ENCODE results near the gene KNDC1.
"Not testable (repeated sequence)": the region's sequence is repeated elsewhere in the genome, so short reads cannot be mapped to it uniquely, and the experiment has no call there.

KNDC1 gene

DNA sequence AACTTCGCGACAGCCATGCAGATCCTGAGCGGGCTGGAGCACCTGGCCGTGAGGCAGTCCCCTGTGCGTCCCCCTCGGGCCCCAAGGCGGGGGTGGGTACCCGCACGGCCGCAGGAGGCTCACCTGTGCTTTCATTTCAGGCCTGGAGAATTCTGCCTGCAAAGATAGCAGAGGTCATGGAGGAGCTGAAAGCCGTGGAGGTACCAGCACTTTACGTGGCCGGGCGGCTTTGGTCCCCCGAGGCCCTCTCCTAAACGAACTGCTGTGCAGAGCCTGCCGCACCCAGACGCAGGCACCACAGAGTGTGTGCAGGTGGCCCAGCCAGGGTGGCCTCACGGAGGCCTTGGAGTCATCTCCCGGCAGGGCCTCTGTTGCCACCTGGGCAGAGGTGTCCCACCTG lies 58.9 kb downstream of the KNDC1 start:
- H3K36me3 ChIP-seq (ENCODE audit: control insufficient read depth, insufficient read depth, low read length) = no peaks in the 10 kb centered on the region
- H3K27me3 ChIP-seq (ENCODE audit: control insufficient read depth, insufficient read depth, low read length) = peaks cover 8% of the 10 kb centered on the region
- H3K27ac ChIP-seq (ENCODE audit: low read depth, low read length) = no peak overlapping the region
- H3K4me3 ChIP-seq (ENCODE audit: low read length) = no peak overlapping the region
- H3K4me1 ChIP-seq (ENCODE audit: control insufficient read depth, insufficient read depth, low read length) = no peaks in the 10 kb centered on the region
- no peak overlapping the region for H3K9ac ChIP-seq (ENCODE audit: low read length)

DNA sequence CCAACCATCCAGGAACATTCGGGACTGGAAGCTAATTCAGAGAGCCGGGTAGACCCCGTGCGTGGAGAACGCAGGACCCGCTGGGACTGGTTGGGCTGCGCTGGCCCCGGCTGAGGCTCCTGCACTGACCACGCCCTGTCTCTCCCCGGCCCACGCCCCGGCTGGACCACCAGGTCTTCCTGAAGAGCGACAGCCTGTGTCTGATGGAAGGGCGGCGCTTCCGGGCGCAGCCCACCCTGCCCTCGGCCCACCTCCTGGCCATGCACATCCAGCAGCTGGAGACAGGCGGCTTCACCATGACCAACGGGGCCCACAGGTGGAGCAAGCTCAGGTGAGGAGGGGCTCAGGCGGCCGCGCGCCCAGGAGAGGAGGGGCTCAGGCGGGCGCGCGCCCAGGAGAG lies 59.8 kb downstream of the KNDC1 start:
- no peak overlapping the region for H3K9ac ChIP-seq (ENCODE audit: low read length)
- no peaks in the 10 kb centered on the region for H3K4me1 ChIP-seq (ENCODE audit: control insufficient read depth, insufficient read depth, low read length)
- H3K27ac ChIP-seq (ENCODE audit: low read depth, low read length) = no peak overlapping the region
- peaks cover 5% of the 10 kb centered on the region for H3K27me3 ChIP-seq (ENCODE audit: control insufficient read depth, insufficient read depth, low read length)
- no peaks in the 10 kb centered on the region for H3K36me3 ChIP-seq (ENCODE audit: control insufficient read depth, insufficient read depth, low read length)
- no peak overlapping the region for H3K4me3 ChIP-seq (ENCODE audit: low read length)

DNA sequence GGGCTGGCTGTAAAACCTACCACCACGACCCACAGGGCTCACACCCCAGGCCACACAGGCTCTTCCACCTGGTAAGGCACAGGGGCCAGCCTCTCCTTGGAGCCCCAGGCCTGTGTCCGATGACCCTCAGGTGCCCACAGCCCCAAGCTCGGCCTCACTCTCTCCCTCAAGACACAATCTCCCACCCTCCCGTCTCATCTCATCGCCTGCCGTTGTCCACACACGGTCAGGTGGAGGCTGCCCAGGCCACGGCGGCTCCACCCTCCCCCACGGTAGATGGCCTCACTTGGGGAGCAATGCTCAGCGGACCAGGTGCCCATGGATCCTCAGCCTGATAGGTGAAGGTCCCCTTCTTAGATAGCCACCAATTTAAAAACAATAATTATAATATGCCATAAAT lies 61.3 kb downstream of the KNDC1 start:
- H3K4me3 ChIP-seq (ENCODE audit: low read length) = no peak overlapping the region
- no peaks in the 10 kb centered on the region for H3K36me3 ChIP-seq (ENCODE audit: control insufficient read depth, insufficient read depth, low read length)
- H3K4me1 ChIP-seq (ENCODE audit: control insufficient read depth, insufficient read depth, low read length) = no peaks in the 10 kb centered on the region
- no peak overlapping the region for H3K9ac ChIP-seq (ENCODE audit: low read length)
- peaks cover 5% of the 10 kb centered on the region for H3K27me3 ChIP-seq (ENCODE audit: control insufficient read depth, insufficient read depth, low read length)
- no peak overlapping the region for H3K27ac ChIP-seq (ENCODE audit: low read depth, low read length)

DNA sequence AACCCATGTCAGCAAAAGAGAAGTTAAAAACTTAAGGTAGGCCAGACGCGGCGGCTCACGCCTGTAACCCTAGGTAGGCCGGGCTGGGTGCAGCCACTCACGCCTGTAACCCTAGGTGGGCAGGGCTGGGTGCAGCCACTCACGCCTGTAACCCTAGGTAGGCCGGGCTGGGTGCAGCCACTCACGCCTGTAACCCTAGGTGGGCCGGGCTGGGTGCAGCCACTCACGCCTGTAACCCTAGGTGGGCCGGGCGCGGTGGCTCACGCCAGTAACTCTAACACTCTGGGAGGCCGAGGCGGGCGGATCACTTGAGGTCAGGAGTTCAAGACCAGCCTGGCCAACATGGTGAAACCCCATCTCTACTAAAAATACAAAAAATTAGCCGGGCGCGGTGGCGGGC lies 61.7 kb downstream of the KNDC1 start:
- not testable (repeated sequence) for H3K4me3 ChIP-seq (ENCODE audit: low read length); H3K4me1 ChIP-seq (ENCODE audit: control insufficient read depth, insufficient read depth, low read length); H3K9ac ChIP-seq (ENCODE audit: low read length); H3K36me3 ChIP-seq (ENCODE audit: control insufficient read depth, insufficient read depth, low read length); H3K27ac ChIP-seq (ENCODE audit: low read depth, low read length); H3K27me3 ChIP-seq (ENCODE audit: control insufficient read depth, insufficient read depth, low read length)

DNA sequence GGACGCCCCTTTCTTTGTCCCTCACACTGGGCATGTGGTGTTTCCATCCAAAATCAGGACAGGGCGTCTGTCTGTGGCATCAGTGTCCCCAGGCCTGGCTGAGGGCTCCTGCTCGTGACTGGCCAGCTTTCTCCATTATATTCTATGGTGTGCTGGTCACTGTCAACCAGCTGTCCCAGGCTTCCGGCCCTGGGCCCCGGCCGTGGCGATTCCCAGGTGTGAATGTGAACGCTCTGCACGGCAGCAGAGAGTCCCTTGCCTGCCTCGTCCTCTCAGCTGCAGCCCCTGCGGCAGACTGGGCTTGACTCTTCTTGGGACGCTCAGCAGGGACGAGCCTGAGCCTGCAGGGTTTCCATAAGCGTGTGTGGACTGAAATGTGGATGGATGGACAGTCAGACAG lies 64.1 kb downstream of the KNDC1 start:
- Histone ChIP-seq H3K36me3 (ENCODE audit: control insufficient read depth, insufficient read depth, low read length) (no peaks in the 10 kb centered on the region), H3K27ac (ENCODE audit: low read depth, low read length) (no peak overlapping the region), H3K27me3 (ENCODE audit: control insufficient read depth, insufficient read depth, low read length) (peaks cover 5% of the 10 kb centered on the region), H3K9ac (ENCODE audit: low read length) (no peak overlapping the region), H3K4me3 (ENCODE audit: low read length) (no peak overlapping the region), H3K4me1 (ENCODE audit: control insufficient read depth, insufficient read depth, low read length) (no peaks in the 10 kb centered on the region)

DNA sequence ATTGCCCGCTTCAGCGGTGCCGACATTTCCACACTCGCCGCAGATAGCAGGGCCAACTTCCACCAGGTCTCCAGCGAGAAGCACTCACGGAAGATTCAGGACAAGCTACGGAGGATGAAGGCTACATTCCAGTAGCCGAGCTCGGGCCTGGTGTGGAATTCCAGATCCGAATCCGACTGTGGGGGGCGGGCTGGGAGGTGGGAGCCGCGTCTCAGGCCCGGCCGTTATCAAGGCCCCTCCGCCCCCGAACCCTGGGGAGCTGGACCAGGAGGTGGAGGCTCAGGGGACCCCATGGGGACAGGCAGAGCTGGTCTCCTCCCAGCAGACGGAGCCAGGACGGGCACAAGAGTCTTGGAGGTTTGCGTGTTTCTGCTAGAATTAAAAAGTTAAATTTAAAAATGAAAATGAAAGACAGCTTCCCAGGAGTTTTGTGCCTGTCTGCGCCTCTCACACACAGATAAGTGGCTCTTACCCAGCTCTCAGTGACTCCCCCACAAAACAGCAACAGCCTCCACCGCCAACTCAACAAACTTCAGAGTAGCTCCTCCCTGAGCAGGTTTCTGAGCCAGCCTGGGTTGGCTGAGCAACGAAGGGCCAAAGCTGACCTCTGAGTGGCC lies 64.8 kb downstream of the KNDC1 start:
- Histone ChIP-seq H3K4me1 (ENCODE audit: control insufficient read depth, insufficient read depth, low read length) (no peaks in the 10 kb centered on the region), H3K36me3 (ENCODE audit: control insufficient read depth, insufficient read depth, low read length) (no peaks in the 10 kb centered on the region), H3K27ac (ENCODE audit: low read depth, low read length) (no peak overlapping the region), H3K4me3 (ENCODE audit: low read length) (no peak overlapping the region), H3K27me3 (ENCODE audit: control insufficient read depth, insufficient read depth, low read length) (peaks cover 5% of the 10 kb centered on the region), H3K9ac (ENCODE audit: low read length) (no peak overlapping the region)

DNA sequence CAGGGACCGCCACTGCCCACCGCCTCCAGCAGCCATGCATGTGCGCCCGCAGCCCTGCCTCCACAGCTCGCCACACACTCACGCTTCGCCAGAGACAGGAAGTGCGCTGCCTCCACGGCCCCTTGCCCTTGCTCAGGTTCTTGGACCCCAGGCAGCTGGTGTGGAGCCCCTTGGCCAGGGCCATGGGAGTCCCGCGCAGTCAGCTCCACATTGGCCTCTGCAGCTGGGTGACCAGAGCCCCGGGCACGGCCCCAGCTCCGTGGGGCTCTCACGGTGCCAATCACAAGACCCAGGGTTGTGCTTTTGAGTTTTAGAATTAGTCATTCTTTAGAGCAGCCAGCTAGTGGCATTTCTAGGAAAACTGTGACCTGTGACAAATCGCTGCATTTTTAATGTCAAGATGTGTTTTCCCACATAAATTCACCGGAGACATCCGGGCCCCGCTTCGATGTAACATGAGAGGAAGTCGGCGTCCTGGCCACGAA lies 65.7 kb downstream of the KNDC1 start:
- Histone ChIP-seq H3K36me3 (ENCODE audit: control insufficient read depth, insufficient read depth, low read length) (no peaks in the 10 kb centered on the region), H3K9ac (ENCODE audit: low read length) (no peak overlapping the region), H3K27me3 (ENCODE audit: control insufficient read depth, insufficient read depth, low read length) (peaks cover 3% of the 10 kb centered on the region), H3K4me1 (ENCODE audit: control insufficient read depth, insufficient read depth, low read length) (no peaks in the 10 kb centered on the region), H3K4me3 (ENCODE audit: low read length) (no peak overlapping the region), H3K27ac (ENCODE audit: low read depth, low read length) (no peak overlapping the region)

DNA sequence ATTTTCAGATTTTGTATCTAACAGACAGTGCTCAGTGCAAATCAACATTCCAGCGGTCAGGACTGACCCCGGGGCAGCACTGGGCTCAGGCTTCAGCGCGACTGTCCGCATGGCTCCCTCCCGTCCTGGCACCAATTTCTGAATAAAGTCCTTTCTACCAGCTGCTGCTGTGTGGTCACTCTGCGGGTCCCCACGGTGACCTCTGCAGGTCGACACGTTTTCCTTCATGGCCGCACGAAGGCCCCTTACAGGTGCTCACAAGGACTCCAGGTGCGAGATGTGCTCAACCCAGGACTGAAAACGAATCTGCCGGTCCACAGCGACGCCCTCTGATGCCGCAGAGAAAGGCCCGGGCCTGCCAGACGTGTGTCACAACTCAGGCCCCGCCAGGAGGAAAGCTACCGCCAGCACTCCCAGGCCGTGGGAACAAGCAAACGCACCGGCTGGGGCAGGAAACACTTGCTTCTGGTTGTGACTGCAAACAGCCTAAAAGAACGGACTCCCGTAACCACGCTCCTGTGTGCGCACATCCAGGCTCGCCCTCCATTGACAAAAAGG lies 66.3 kb downstream of the KNDC1 start:
- peaks cover 2% of the 10 kb centered on the region for H3K27me3 ChIP-seq (ENCODE audit: control insufficient read depth, insufficient read depth, low read length)
- H3K36me3 ChIP-seq (ENCODE audit: control insufficient read depth, insufficient read depth, low read length) = no peaks in the 10 kb centered on the region
- no peak overlapping the region for H3K4me3 ChIP-seq (ENCODE audit: low read length)
- no peak overlapping the region for H3K27ac ChIP-seq (ENCODE audit: low read depth, low read length)
- H3K9ac ChIP-seq (ENCODE audit: low read length) = no peak overlapping the region
- H3K4me1 ChIP-seq (ENCODE audit: control insufficient read depth, insufficient read depth, low read length) = no peaks in the 10 kb centered on the region

DNA sequence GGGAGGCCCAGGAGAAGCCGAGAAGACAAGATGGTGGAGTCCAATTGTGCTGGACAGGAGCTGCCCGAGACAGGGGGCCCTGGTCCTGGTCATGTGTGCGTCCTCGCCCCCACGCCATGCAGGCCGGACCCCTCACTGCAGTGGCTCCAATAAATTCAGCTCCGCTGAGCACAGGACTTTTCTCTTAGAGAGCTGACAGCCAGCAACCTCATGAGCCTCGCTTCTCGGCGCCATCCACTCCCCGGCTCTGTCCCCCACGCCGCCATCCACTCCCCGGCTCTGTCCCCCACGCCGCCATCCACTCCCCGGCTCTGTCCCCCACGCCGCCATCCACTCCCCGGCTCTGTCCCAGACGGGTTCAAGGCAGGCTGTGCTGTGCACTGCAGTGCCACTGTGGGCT lies 67.2 kb downstream of the KNDC1 start:
- H3K4me1 ChIP-seq (ENCODE audit: control insufficient read depth, insufficient read depth, low read length) = no peaks in the 10 kb centered on the region
- H3K36me3 ChIP-seq (ENCODE audit: control insufficient read depth, insufficient read depth, low read length) = no peaks in the 10 kb centered on the region
- no peak overlapping the region for H3K9ac ChIP-seq (ENCODE audit: low read length)
- no peak overlapping the region for H3K27ac ChIP-seq (ENCODE audit: low read depth, low read length)
- peaks cover 7% of the 10 kb centered on the region for H3K27me3 ChIP-seq (ENCODE audit: control insufficient read depth, insufficient read depth, low read length)
- H3K4me3 ChIP-seq (ENCODE audit: low read length) = no peak overlapping the region

DNA sequence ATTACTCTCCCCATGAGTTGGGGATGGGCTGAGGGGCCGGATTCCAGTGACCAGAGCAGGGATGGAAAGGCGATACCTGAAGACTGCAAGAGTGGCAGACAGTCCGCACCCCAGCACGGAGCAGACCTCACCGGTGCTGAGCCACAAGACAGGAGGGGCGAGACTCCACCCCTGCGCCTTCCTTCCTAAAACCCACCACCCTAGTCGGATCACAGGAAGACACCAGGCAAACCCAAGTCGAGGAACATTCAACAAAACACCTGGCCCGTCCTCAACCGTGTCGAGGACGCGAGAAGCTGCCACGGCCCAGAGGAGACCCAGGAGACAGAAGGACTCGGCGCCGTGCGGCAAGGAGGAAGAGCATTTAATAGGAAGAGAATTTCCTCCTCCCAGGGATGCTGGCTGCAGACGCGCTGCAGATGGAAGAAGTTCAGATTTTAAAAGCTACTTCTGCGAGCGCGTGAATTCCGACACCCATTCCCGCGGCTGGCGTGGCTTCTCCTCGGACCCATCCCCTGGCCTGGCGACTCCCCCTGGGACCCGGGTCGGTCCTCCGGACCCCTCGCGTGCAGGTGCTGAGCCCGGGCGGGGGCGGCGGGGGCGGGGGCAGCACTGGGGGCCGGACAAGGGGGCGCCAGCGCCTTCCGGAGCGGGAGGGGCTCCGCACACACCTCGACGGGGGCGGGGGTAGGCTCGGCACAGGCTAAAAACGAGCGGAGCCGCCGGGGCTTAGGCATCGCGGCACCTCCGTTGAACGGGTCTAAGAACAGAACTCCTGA lies 69.4 kb downstream of the KNDC1 start:
- Histone ChIP-seq H3K27me3 (ENCODE audit: control insufficient read depth, insufficient read depth, low read length) (peaks cover 7% of the 10 kb centered on the region), H3K9ac (ENCODE audit: low read length) (no peak overlapping the region)

DNA sequence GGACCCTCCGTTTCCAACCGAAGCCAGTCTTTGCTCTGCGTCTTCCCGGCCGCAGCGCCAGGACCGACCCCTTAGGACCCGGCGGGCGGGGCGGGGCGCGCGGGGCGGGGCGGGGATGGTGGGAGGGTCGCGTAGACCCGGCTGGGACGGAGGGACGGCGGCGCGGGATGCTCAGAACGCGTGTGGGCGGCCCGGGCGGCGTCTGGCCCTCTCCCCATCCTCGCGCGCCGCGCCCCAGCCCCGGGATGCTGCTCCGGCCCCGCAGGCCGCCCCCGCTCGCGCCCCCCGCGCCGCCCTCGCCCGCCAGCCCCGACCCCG lies 70.0 kb downstream of the KNDC1 start, which contains the start of gene UTF1:
UTF1 (plus strand) TSS at position 174 of the 318 bp plus-strand sequence; CDS start at position 246, 72 bp downstream.
- Histone ChIP-seq H3K36me3 (ENCODE audit: control insufficient read depth, insufficient read depth, low read length) (no peaks in the 10 kb centered on the region), H3K9ac (ENCODE audit: low read length) (no peak within 1 kb of the TSS), H3K27me3 (ENCODE audit: control insufficient read depth, insufficient read depth, low read length) (peaks cover 7% of the 10 kb centered on the region), H3K4me3 (ENCODE audit: low read length) (no peak within 1 kb of the TSS), H3K4me1 (ENCODE audit: control insufficient read depth, insufficient read depth, low read length) (no peaks in the 10 kb centered on the region), H3K27ac (ENCODE audit: low read depth, low read length) (no peak within 1 kb of the TSS)

More for the DNA sequence above, 69.4 kb downstream of the KNDC1 start:
- no peak overlapping the region for H3K4me3 ChIP-seq (ENCODE audit: low read length)
- H3K27ac ChIP-seq (ENCODE audit: low read depth, low read length) = no peak overlapping the region
- H3K4me1 ChIP-seq (ENCODE audit: control insufficient read depth, insufficient read depth, low read length) = no peaks in the 10 kb centered on the region
- H3K36me3 ChIP-seq (ENCODE audit: control insufficient read depth, insufficient read depth, low read length) = no peaks in the 10 kb centered on the region

DNA sequence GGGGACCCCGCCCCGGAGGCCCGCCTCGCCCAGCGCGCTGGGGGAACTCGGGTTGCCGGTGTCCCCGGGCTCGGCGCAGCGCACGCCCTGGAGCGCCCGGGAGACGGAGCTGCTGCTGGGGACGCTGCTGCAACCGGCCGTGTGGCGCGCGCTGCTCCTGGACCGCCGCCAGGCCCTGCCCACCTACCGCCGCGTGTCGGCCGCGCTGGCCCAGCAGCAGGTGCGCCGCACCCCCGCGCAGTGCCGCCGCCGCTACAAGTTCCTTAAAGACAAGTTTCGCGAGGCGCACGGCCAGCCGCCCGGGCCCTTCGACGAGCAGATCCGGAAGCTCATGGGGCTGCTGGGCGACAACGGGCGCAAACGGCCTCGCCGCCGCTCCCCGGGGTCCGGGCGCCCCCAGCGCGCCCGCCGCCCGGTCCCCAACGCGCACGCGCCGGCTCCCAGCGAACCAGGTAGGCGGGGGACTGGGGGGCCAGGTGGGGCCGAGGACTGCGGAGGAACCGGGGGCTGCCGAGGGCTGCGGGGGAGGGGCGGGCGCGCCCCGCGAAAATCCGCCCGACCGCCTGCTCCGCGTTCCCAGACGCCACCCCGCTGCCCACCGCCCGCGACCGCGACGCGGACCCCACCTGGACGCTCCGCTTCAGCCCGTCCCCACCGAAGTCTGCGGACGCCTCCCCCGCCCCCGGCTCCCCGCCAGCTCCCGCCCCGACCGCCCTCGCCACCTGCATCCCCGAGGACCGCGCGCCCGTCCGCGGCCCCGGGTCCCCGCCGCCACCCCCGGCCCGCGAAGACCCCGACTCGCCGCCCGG lies 70.6 kb downstream of the KNDC1 start:
- H3K27me3 ChIP-seq (ENCODE audit: control insufficient read depth, insufficient read depth, low read length) = peaks cover 7% of the 10 kb centered on the region
- H3K4me1 ChIP-seq (ENCODE audit: control insufficient read depth, insufficient read depth, low read length) = no peaks in the 10 kb centered on the region
- no peak overlapping the region for H3K27ac ChIP-seq (ENCODE audit: low read depth, low read length)
- no peak overlapping the region for H3K4me3 ChIP-seq (ENCODE audit: low read length)
- no peaks in the 10 kb centered on the region for H3K36me3 ChIP-seq (ENCODE audit: control insufficient read depth, insufficient read depth, low read length)
- H3K9ac ChIP-seq (ENCODE audit: low read length) = no peak overlapping the region

Measured in rectal smooth muscle tissue (tissue), 1 donor.